ENCODE measurements around the gene TTC7B. TPM values are rescaled to one million over a fixed set of nuclear protein-coding genes. Genes with fewer than 3 reads are reported as not detected.

The TTC7B gene
- total and polyA plus RNA-seq, 9 of the 15 experiments (the other 6 are each of a cell fraction or from before 2014, with no cell fraction given), result 2.2 to 77.2 (median 36.7) TPM

DNA sequence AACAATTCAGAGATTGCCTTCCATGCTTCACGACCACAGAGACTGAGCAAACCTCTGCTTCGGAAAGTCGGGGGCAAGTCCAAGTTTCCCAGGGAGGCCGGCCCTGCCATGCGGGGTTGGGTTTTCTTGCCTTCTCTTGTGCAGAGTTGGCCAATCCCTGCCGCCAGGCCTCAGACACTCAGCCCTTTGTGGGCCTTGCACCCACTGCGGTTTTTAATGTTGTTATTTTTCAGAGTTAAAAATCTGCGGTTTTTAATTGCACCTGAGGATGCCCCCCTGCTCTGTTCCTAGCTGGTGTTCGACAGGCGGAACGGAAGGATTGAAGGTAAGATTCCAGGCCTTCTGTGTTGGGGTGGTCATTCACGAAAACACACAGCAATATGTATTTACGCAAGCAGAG, 310.7 kb downstream of the TTC7B start:
- intact Hi-C loops (cut with micrococcal nuclease), result no loop called here
- CTCF ChIA-PET (ENCODE audit: low intra/inter-chr PET ratio), result no interaction called here
- no peak overlapping the region for H3K9ac ChIP-seq (ENCODE audit: insufficient read depth in 1 of 2, low read depth in 2 of 2, low read length in 2 of 2)
- peaks cover 0 to 17% of the 10 kb centered on the region in 2 experiments; a peak in 2 of 5 replicates for H3K27me3 ChIP-seq (ENCODE audit: control insufficient read depth in 2 of 2, insufficient read depth in 2 of 2, low read length in 2 of 2)
- ATAC-seq, result no peak
- in situ Hi-C loops (cut with MboI), result no loop called here
- BruUV-seq (replicated peaks), result no TSS peak
- no peak overlapping the region for H3K27ac ChIP-seq (ENCODE audit: extremely low read depth, low read depth, low read length)
- H3K9me3 ChIP-seq (replicated peaks; ENCODE audit: control insufficient read depth, insufficient read depth, low read depth, low read length), result no peaks in the 10 kb centered on the region
- DNase-seq (ENCODE audit: extremely low read depth in 1 of 4, low spot score in 3 of 4), result no peak
- TF ChIP-seq, protein P1, sequence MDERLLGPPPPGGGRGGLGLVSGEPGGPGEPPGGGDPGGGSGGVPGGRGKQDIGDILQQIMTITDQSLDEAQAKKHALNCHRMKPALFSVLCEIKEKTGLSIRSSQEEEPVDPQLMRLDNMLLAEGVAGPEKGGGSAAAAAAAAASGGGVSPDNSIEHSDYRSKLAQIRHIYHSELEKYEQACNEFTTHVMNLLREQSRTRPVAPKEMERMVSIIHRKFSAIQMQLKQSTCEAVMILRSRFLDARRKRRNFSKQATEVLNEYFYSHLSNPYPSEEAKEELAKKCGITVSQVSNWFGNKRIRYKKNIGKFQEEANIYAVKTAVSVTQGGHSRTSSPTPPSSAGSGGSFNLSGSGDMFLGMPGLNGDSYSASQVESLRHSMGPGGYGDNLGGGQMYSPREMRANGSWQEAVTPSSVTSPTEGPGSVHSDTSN (CRISPR knock-in tag; IDR thresholded peaks at IDR 0.05; ENCODE audit: low read depth), result no peak
- TF ChIP-seq, protein P1 (tag; conservative IDR thresholded peaks at IDR 0.05; ENCODE audit: low read depth), result no peak
- no peaks in the 10 kb centered on the region for H3K79me2 ChIP-seq (ENCODE audit: control insufficient read depth, insufficient read depth, low read length)
- POLR2A ChIA-PET, result no interaction called here
- 62% methylated on average over 12 of the region's 13 CpGs for WGBS (ENCODE audit: insufficient coverage, low coverage, missing lambda C conversion rate)
- H4K20me1 ChIP-seq (replicated peaks; ENCODE audit: control insufficient read depth, insufficient read depth, low read length), result no peaks in the 10 kb centered on the region
- H3K4me1 ChIP-seq (replicated peaks in 1 of 2; ENCODE audit: control insufficient read depth in 2 of 2, insufficient read depth in 2 of 2, low read length in 2 of 2), result peaks cover under 1 to 6% of the 10 kb centered on the region in 2 experiments; a peak in 4 of 5 replicates
- no peak for FAIRE-seq
- no peak overlapping the region for H2AFZ ChIP-seq (ENCODE audit: low read depth, low read length)
- H3K4me2 ChIP-seq (ENCODE audit: insufficient read depth, low read length), result no peak overlapping the region
- H3K9me1 ChIP-seq (ENCODE audit: control insufficient read depth, insufficient read depth, low read length), result no peaks in the 10 kb centered on the region
- H3K36me3 ChIP-seq (ENCODE audit: control insufficient read depth, insufficient read depth, low read length), result no peaks in the 10 kb centered on the region
- H3K4me3 ChIP-seq, result no peak overlapping the region

DNA sequence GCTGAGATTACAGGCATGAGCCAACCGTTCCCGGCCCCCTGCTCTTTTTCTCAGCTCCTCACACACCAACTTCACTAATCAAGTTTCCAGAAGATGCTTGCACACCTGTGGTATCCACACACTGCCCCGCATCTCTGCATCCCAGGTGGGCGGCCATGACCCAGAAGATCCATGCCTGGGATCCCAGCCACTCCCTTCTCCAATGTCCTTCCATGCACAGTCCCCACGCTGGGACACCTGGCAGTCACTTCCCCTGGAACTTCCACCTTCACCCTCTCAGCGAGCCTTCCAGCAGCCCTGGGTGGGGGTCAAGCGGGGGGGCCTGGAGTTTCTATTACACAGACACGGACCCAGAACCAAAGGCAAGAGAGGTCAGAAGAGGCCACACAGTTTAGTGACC, 311.6 kb downstream of the TTC7B start:
- Histone ChIP-seq H3K36me3 (ENCODE audit: control insufficient read depth, insufficient read depth, low read length) (no peaks in the 10 kb centered on the region), H3K4me3 (no peak overlapping the region), H3K27me3 (ENCODE audit: control insufficient read depth in 2 of 2, insufficient read depth in 2 of 2, low read length in 2 of 2) (peaks cover 0 to 12% of the 10 kb centered on the region in 2 experiments; a peak in 2 of 5 replicates), H3K9me3 (replicated peaks; ENCODE audit: control insufficient read depth, insufficient read depth, low read depth, low read length) (no peaks in the 10 kb centered on the region), H3K9me1 (ENCODE audit: control insufficient read depth, insufficient read depth, low read length) (no peaks in the 10 kb centered on the region), H3K27ac (ENCODE audit: extremely low read depth, low read depth, low read length) (no peak overlapping the region), H3K9ac (ENCODE audit: insufficient read depth in 1 of 2, low read depth in 2 of 2, low read length in 2 of 2) (no peak overlapping the region), H3K4me2 (ENCODE audit: insufficient read depth, low read length) (no peak overlapping the region), H3K4me1 (replicated peaks in 1 of 2; ENCODE audit: control insufficient read depth in 2 of 2, insufficient read depth in 2 of 2, low read length in 2 of 2) (peaks cover 3 to 8% of the 10 kb centered on the region in 2 experiments; a peak in 4 of 5 replicates), H3K79me2 (ENCODE audit: control insufficient read depth, insufficient read depth, low read length) (no peaks in the 10 kb centered on the region), H4K20me1 (replicated peaks; ENCODE audit: control insufficient read depth, insufficient read depth, low read length) (no peaks in the 10 kb centered on the region), H2AFZ (ENCODE audit: low read depth, low read length) (no peak overlapping the region)
- intact Hi-C loops (cut with micrococcal nuclease), result no loop called here
- in situ Hi-C loops (cut with MboI), result no loop called here
- ChIA-PET POLR2A (no interaction called here), CTCF (ENCODE audit: low intra/inter-chr PET ratio) (no interaction called here)
- DNase-seq (ENCODE audit: extremely low read depth in 1 of 4, low spot score in 3 of 4) (no peak), FAIRE-seq (no peak), ATAC-seq (no peak)
- no TSS peak for BruUV-seq (replicated peaks)
- 33% methylated on average over 8 of the region's 8 CpGs for WGBS (ENCODE audit: insufficient coverage, low coverage, missing lambda C conversion rate)
- TF ChIP-seq HIVEP1 (CRISPR knock-in tag; IDR thresholded peaks at IDR 0.05) (no peak), ZNF184 (CRISPR knock-in tag; IDR thresholded peaks at IDR 0.05) (no peak), MECOM (CRISPR knock-in tag; IDR thresholded peaks at IDR 0.05) (no peak), SMAD4 (CRISPR knock-in tag; conservative IDR thresholded peaks at IDR 0.05) (no peak), SP1 (CRISPR knock-in tag; IDR thresholded peaks at IDR 0.05) (no peak)
- TF ChIP-seq, protein P2, sequence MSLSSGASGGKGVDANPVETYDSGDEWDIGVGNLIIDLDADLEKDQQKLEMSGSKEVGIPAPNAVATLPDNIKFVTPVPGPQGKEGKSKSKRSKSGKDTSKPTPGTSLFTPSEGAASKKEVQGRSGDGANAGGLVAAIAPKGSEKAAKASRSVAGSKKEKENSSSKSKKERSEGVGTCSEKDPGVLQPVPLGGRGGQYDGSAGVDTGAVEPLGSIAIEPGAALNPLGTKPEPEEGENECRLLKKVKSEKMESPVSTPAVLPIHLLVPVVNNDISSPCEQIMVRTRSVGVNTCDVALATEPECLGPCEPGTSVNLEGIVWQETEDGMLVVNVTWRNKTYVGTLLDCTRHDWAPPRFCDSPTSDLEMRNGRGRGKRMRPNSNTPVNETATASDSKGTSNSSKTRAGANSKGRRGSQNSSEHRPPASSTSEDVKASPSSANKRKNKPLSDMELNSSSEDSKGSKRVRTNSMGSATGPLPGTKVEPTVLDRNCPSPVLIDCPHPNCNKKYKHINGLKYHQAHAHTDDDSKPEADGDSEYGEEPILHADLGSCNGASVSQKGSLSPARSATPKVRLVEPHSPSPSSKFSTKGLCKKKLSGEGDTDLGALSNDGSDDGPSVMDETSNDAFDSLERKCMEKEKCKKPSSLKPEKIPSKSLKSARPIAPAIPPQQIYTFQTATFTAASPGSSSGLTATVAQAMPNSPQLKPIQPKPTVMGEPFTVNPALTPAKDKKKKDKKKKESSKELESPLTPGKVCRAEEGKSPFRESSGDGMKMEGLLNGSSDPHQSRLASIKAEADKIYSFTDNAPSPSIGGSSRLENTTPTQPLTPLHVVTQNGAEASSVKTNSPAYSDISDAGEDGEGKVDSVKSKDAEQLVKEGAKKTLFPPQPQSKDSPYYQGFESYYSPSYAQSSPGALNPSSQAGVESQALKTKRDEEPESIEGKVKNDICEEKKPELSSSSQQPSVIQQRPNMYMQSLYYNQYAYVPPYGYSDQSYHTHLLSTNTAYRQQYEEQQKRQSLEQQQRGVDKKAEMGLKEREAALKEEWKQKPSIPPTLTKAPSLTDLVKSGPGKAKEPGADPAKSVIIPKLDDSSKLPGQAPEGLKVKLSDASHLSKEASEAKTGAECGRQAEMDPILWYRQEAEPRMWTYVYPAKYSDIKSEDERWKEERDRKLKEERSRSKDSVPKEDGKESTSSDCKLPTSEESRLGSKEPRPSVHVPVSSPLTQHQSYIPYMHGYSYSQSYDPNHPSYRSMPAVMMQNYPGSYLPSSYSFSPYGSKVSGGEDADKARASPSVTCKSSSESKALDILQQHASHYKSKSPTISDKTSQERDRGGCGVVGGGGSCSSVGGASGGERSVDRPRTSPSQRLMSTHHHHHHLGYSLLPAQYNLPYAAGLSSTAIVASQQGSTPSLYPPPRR (CRISPR knock-in tag; IDR thresholded peaks at IDR 0.05; ENCODE audit: borderline replicate concordance), result no peak

Measured in K562 (cell line).